Measurements from ENCODE around the gene DCBLD2. TPM values are rescaled to one million over a fixed set of nuclear protein-coding genes. Genes with fewer than 3 reads are reported as not detected.

Gene DCBLD2
- polyA plus RNA-seq, 3 donors, result 0.17 to 1.1 (median 0.45) TPM

DNA sequence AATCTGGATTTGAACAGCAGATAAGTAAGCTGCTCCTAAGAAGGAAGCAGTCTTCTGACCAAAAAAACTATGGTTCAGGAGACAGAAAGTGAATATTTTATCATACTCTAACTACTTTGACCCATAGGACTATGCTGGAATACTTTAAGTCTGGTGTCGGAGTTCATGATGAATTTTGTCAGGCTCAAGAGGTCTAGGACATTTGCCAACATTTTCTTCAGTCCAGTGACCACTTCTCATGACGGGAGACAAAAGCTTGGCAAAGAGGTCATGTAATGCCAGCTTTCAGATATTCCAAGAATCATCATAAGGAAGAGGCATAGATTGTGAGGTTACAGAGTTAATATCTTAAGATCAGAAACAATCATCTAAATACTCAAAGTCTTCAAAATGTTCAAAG lies 20.5 kb upstream of the DCBLD2 start:
- Histone ChIP-seq H3K4me2 (replicated peaks; ENCODE audit: extremely low read depth, low read length, poor library complexity, severe bottlenecking) (no peak overlapping the region), H3K4me3 (replicated peaks in 1 of 3; ENCODE audit: low read depth in 2 of 3, low read length in 3 of 3) (no peak overlapping the region), H3K9me3 (replicated peaks in 1 of 2; ENCODE audit: control insufficient read depth in 1 of 2, insufficient read depth in 1 of 2, low read length in 2 of 2) (no peaks in the 10 kb centered on the region), H4K20me1 (ENCODE audit: insufficient read depth, low read length) (no peaks in the 10 kb centered on the region), H3K27me3 (ENCODE audit: control insufficient read depth in 2 of 2, insufficient read depth in 2 of 2, low read length in 2 of 2) (no peaks in the 10 kb centered on the region), H3K9ac (ENCODE audit: insufficient read depth, low read length, poor library complexity, severe bottlenecking) (no peak overlapping the region), H3K36me3 (replicated peaks in 1 of 2; ENCODE audit: control insufficient read depth in 1 of 2, insufficient read depth in 2 of 2, low read length in 2 of 2) (no peaks in the 10 kb centered on the region), H3K79me2 (ENCODE audit: insufficient read depth, low read length) (no peaks in the 10 kb centered on the region), H2AFZ (ENCODE audit: insufficient read depth, low read depth, low read length, poor library complexity, severe bottlenecking) (no peak overlapping the region), H3K4me1 (ENCODE audit: control insufficient read depth in 1 of 2, insufficient read depth in 2 of 2, low read length in 2 of 2) (no peaks in the 10 kb centered on the region), H3K27ac (ENCODE audit: low read depth in 1 of 2, low read length in 2 of 2) (no peak overlapping the region)
- no peaks in the 10 kb centered on the region for H3K36me3 Mint-ChIP-seq
- intact Hi-C loops (cut with micrococcal nuclease), result no loop called here
- no peak overlapping the region for H3K27ac Mint-ChIP-seq
- H3K4me1 Mint-ChIP-seq, result no peaks in the 10 kb centered on the region
- no peak for DNase-seq
- H3K9me3 Mint-ChIP-seq, result peaks cover 0 to 4% (median 2%) of the 10 kb centered on the region in 7 donors
- TF ChIP-seq, protein P1, sequence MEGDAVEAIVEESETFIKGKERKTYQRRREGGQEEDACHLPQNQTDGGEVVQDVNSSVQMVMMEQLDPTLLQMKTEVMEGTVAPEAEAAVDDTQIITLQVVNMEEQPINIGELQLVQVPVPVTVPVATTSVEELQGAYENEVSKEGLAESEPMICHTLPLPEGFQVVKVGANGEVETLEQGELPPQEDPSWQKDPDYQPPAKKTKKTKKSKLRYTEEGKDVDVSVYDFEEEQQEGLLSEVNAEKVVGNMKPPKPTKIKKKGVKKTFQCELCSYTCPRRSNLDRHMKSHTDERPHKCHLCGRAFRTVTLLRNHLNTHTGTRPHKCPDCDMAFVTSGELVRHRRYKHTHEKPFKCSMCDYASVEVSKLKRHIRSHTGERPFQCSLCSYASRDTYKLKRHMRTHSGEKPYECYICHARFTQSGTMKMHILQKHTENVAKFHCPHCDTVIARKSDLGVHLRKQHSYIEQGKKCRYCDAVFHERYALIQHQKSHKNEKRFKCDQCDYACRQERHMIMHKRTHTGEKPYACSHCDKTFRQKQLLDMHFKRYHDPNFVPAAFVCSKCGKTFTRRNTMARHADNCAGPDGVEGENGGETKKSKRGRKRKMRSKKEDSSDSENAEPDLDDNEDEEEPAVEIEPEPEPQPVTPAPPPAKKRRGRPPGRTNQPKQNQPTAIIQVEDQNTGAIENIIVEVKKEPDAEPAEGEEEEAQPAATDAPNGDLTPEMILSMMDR (IDR thresholded peaks at IDR 0.05), result no peak
- H3K4me3 Mint-ChIP-seq, result no peak overlapping the region
- peaks cover 1 to 2% (median 2%) of the 10 kb centered on the region in 3 donors for H3K27me3 Mint-ChIP-seq (ENCODE audit: low read depth in 3 of 3)
- no CpG with 5 or more reads among the region's 2 CpGs for WGBS (ENCODE audit: insufficient coverage)

DNA sequence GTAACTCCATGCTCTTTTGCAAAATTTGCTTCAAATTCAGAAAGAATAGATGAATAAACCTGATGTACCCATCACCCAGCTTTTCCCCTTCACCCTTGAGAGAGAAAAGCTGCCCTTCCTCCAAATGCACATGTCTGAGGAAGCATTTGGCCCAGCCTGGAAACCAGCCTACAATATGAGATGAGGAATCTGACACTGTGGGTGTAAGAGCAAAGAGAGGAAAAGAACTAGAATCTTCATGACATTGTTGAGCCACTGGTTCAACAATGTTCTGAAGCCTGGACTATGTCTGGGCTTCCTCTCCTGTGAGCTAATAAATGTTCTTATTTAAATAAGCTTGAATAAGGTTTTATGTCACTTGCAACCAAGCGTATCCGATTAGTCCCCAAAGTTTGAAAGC lies 18.7 kb upstream of the DCBLD2 start:
- no peak overlapping the region for H3K9ac ChIP-seq (ENCODE audit: insufficient read depth, low read length, poor library complexity, severe bottlenecking)
- Mint-ChIP-seq H3K4me1 (no peaks in the 10 kb centered on the region), H3K27me3 (ENCODE audit: low read depth in 3 of 3) (peaks cover 1 to 2% (median 2%) of the 10 kb centered on the region in 3 donors), H3K27ac (no peak overlapping the region), H3K4me3 (no peak overlapping the region), H3K36me3 (no peaks in the 10 kb centered on the region), H3K9me3 (peaks cover 0 to 3% (median 2%) of the 10 kb centered on the region in 7 donors)
- H3K4me1 ChIP-seq (ENCODE audit: control insufficient read depth in 1 of 2, insufficient read depth in 2 of 2, low read length in 2 of 2), result no peaks in the 10 kb centered on the region
- H4K20me1 ChIP-seq (ENCODE audit: insufficient read depth, low read length), result no peaks in the 10 kb centered on the region
- no peaks in the 10 kb centered on the region for H3K79me2 ChIP-seq (ENCODE audit: insufficient read depth, low read length)
- H3K27me3 ChIP-seq (ENCODE audit: control insufficient read depth in 2 of 2, insufficient read depth in 2 of 2, low read length in 2 of 2), result peaks cover 0 to 3% of the 10 kb centered on the region in 2 donors
- no peaks in the 10 kb centered on the region for H3K9me3 ChIP-seq (replicated peaks in 1 of 2; ENCODE audit: control insufficient read depth in 1 of 2, insufficient read depth in 1 of 2, low read length in 2 of 2)
- H3K4me3 ChIP-seq (replicated peaks in 1 of 3; ENCODE audit: low read depth in 2 of 3, low read length in 3 of 3), result no peak overlapping the region
- intact Hi-C loops (cut with micrococcal nuclease), result no loop called here
- TF ChIP-seq, protein P1 (IDR thresholded peaks at IDR 0.05), result no peak
- no peak overlapping the region for H3K27ac ChIP-seq (ENCODE audit: low read depth in 1 of 2, low read length in 2 of 2)
- DNase-seq, result no peak
- no CpG with 5 or more reads among the region's 2 CpGs for WGBS (ENCODE audit: insufficient coverage)
- no peaks in the 10 kb centered on the region for H3K36me3 ChIP-seq (replicated peaks in 1 of 2; ENCODE audit: control insufficient read depth in 1 of 2, insufficient read depth in 2 of 2, low read length in 2 of 2)
- no peak overlapping the region for H2AFZ ChIP-seq (ENCODE audit: insufficient read depth, low read depth, low read length, poor library complexity, severe bottlenecking)
- H3K4me2 ChIP-seq (replicated peaks; ENCODE audit: extremely low read depth, low read length, poor library complexity, severe bottlenecking), result no peak overlapping the region

All from CD14-positive monocyte (primary cell).